CD4-positive, alpha-beta T cell (primary cell): ENCODE measurements around the gene EDN1. TPM values are rescaled to one million over a fixed set of nuclear protein-coding genes. Genes with fewer than 3 reads are reported as not detected.

Experiments
- ATAC-seq: fragments of 200-7000 bp; cut with Tn5 transposase; one replicate; pipeline ENCODE4 v1.10.0; 2022; ENCODE audit warnings: mild to moderate bottlenecking; ENCODE audit not compliant: poor library complexity
- CTCF ChIA-PET: fragments of 350-600 bp; sonication (Branson Sonifier 250); formaldehyde crosslinking; loops from one replicate; lab custom pipeline; 2021; ENCODE audit warnings: antibody characterized with exemption, inconsistent platforms; lab: Charles Lee
- POLR2A ChIA-PET: fragments of 350-600 bp; sonication (Branson Sonifier 250); formaldehyde crosslinking; loops from one replicate; lab custom pipeline; 2021; ENCODE audit warnings: antibody characterized with exemption, inconsistent platforms; lab: Charles Lee
- DNase-seq, 14 experiments: peaks; one replicate each; pipeline ENCODE4 v3.0.0-alpha.2; 2013 to 2020; ENCODE audit warnings: mixed read lengths in 2 of 14
- H3K27ac ChIP-seq, 2 donors: one replicate each; pipeline versions ENCODE4 v1.5.1 to v1.7.0; 2013; ENCODE audit warnings: low read length in 2 of 2, low read depth in 1 of 2, mild to moderate bottlenecking in 1 of 2
- H3K27me3 ChIP-seq, 2 experiments: 1 replicate in 1 of 2; 2 replicates in 1 of 2; pipeline versions ENCODE4 v1.6.1 to v1.7.0; 2013; ENCODE audit warnings: low read length in 2 of 2, control low read depth in 1 of 2, mild to moderate bottlenecking in 1 of 2, moderate library complexity in 1 of 2; ENCODE audit not compliant: insufficient read depth in 2 of 2, control insufficient read depth in 1 of 2
- H3K36me3 ChIP-seq: one replicate; pipeline ENCODE4 v1.6.1; 2013; ENCODE audit warnings: low read length, control low read depth; ENCODE audit not compliant: insufficient read depth
- H3K4me1 ChIP-seq: one replicate; pipeline ENCODE4 v1.6.1; 2013; ENCODE audit warnings: low read length, control low read depth; ENCODE audit not compliant: insufficient read depth
- H3K4me3 ChIP-seq: one replicate; pipeline ENCODE4 v1.5.1; 2013; ENCODE audit warnings: mild to moderate bottlenecking, low read length, moderate library complexity
- H3K9me3 ChIP-seq, 2 experiments: 1 replicate in 1 of 2; 2 replicates in 1 of 2; pipeline versions ENCODE4 v1.6.1 to v1.7.0; 2013; ENCODE audit warnings: low read length in 2 of 2, mild to moderate bottlenecking in 2 of 2, control low read depth in 1 of 2, moderate library complexity in 1 of 2; ENCODE audit not compliant: control insufficient read depth in 1 of 2, insufficient read depth in 1 of 2
- H3K27ac Mint-ChIP-seq: one replicate; pipeline ENCODE4 v1.8.0; 2020; ENCODE audit warnings: mixed read lengths
- H3K27me3 Mint-ChIP-seq: one replicate; pipeline ENCODE4 v1.8.0; 2021; ENCODE audit warnings: mixed read lengths
- H3K36me3 Mint-ChIP-seq: one replicate; pipeline ENCODE4 v1.8.0; 2021; ENCODE audit warnings: low read depth, mixed read lengths
- H3K4me1 Mint-ChIP-seq: one replicate; pipeline ENCODE4 v1.8.0; 2021; ENCODE audit warnings: low read depth, mixed read lengths
- H3K4me3 Mint-ChIP-seq: one replicate; pipeline ENCODE4 v1.8.0; 2020; ENCODE audit warnings: mild to moderate bottlenecking, mixed read lengths
- H3K9me3 Mint-ChIP-seq: one replicate; pipeline ENCODE4 v1.8.0; 2020; ENCODE audit warnings: mixed read lengths
- intact Hi-C, 2 experiments: fragments of 100-400 bp; cut with DNase I in 1 of 2; cut with micrococcal nuclease in 1 of 2; formaldehyde crosslinking; loops; one replicate each; pipeline versions ENCODE4 v1.15.1 to v1.9.0; 2023 to 2025; cut with DNase I, micrococcal nuclease
- total RNA-seq, 174 experiments: library from RNA in 2 of 174; stranded (reverse) in 2 of 174; gene quantifications; one replicate each; pipeline ENCODE4 v1.2.3 and lab custom pipeline; 2021 to 2026
- TF ChIP-seq, protein P1 (sequence below): fragments of 200-600 bp; IDR thresholded peaks from one replicate; pipeline ENCODE4 v1.8.0; 2022; ENCODE audit warnings: antibody characterized with exemption, mild to moderate bottlenecking

Gene EDN1
- total RNA-seq, 2 experiments from 2014 or later: 0.80 to 1.1 TPM

DNA sequence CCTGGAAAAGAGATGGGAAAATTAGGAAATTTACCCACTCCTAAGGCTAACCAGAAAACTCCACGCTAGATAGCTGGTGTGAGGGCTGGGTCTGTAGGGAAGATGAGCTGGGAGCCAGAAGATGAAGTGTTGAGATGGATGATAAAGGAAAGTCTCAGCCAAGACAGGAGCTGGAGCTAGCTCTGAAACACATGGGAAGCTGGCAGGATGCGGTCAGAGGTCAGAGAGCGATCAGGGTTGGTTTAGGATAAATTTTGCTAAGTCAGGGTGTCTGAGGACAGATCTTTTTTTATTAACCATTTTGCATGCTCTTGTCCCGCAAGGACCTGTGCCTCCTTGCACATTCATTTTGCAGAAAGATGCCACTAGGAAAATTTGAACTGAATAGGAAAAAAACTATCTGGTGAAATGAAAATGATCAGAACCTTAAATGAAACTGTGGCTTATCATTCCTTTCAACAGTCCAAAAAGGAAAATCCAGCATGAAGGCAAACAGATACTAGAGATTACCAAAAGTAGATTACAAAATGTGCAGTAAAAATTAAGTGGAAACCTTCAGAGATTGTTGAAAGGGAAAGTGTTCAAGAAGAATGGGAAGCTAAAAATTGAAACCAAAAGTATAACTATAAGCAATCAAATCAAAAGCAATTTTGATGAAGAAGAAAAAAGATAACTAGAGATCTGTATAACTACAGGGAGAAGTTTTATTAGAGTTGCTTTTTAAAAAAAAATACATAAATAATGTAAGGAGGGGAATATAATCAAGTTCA lies 10.7 kb upstream of the EDN1 start:
- ChIA-PET POLR2A (interaction anchor here (1.0 kb wide), 1 partner anchor 11 kb away, joined by 3 read pairs; the partner anchor contains the start of gene EDN1), CTCF (no interaction called here)
- Mint-ChIP-seq H3K27me3 (peaks cover 28% of the 10 kb centered on the region), H3K4me1 (peaks cover 7% of the 10 kb centered on the region), H3K36me3 (no peaks in the 10 kb centered on the region), H3K4me3 (no peak overlapping the region), H3K27ac (no peak overlapping the region), H3K9me3 (no peaks in the 10 kb centered on the region)
- Histone ChIP-seq H3K27me3 (no peaks in the 10 kb centered on the region), H3K9me3 (no peaks in the 10 kb centered on the region), H3K36me3 (no peaks in the 10 kb centered on the region), H3K27ac (no peak overlapping the region), H3K4me1 (no peaks in the 10 kb centered on the region), H3K4me3 (no peak overlapping the region)
- no peak for DNase-seq
- no peak for ATAC-seq
- TF ChIP-seq, protein P1, sequence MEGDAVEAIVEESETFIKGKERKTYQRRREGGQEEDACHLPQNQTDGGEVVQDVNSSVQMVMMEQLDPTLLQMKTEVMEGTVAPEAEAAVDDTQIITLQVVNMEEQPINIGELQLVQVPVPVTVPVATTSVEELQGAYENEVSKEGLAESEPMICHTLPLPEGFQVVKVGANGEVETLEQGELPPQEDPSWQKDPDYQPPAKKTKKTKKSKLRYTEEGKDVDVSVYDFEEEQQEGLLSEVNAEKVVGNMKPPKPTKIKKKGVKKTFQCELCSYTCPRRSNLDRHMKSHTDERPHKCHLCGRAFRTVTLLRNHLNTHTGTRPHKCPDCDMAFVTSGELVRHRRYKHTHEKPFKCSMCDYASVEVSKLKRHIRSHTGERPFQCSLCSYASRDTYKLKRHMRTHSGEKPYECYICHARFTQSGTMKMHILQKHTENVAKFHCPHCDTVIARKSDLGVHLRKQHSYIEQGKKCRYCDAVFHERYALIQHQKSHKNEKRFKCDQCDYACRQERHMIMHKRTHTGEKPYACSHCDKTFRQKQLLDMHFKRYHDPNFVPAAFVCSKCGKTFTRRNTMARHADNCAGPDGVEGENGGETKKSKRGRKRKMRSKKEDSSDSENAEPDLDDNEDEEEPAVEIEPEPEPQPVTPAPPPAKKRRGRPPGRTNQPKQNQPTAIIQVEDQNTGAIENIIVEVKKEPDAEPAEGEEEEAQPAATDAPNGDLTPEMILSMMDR: no peak
- intact Hi-C loops: no loop called here

DNA sequence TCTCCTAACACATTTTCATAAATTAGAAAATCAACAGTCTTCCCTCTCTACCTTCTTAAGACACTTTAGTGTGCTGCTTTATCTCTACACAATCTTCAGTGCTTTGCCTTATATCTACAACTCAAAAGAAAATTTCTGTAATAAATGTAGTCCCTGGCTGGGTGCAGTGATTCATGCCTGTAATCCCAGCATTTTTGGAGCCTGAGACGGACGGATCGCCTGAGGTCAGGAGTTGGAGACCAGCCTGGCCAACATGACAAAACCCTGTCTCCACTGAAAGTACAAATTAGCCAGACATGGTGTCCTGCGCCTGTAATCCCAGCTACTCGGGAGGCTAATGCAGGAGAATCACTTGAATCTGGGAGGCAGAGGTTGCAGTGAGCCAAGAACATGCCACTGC lies 9.7 kb upstream of the EDN1 start:
- CTCF ChIA-PET: no interaction called here
- intact Hi-C loops: no loop called here
- Histone ChIP-seq H3K27ac (no peak overlapping the region), H3K4me1 (no peaks in the 10 kb centered on the region), H3K36me3 (no peaks in the 10 kb centered on the region), H3K27me3 (no peaks in the 10 kb centered on the region), H3K4me3 (no peak overlapping the region), H3K9me3 (no peaks in the 10 kb centered on the region)
- POLR2A ChIA-PET: interaction anchor here (1.0 kb wide), 1 partner anchor 10 kb away, joined by 3 read pairs; the partner anchor contains the start of gene EDN1
- Mint-ChIP-seq H3K27me3 (peaks cover 28% of the 10 kb centered on the region), H3K4me1 (peaks cover 7% of the 10 kb centered on the region), H3K27ac (no peak overlapping the region), H3K4me3 (no peak overlapping the region), H3K9me3 (no peaks in the 10 kb centered on the region), H3K36me3 (no peaks in the 10 kb centered on the region)
- DNase-seq: no peak
- no peak for ATAC-seq
- TF ChIP-seq, protein P1: no peak

DNA sequence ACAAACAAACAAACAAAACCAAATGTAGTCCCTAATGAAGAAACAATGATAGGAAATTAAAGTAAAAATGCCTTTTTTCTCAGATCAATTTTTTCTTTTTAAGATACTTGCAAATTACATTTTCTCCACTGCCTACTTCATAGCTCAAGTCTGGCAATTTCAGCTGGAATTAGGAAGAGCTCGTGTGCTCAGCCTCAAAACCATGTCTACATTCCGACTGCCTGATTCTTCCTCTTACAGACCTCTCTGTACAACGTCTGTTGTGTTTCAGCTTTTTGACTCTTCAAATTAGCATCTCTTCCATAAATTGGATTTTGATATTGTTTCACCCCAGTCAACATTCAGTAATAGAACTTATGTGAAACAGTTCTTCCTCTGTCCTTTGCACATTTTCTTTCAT lies 9.3 kb upstream of the EDN1 start:
- no peaks in the 10 kb centered on the region for H3K27me3 ChIP-seq
- ChIA-PET CTCF (no interaction called here), POLR2A (interaction anchor here (1.0 kb wide), 1 partner anchor 9 kb away, joined by 3 read pairs; the partner anchor contains the start of gene EDN1)
- H3K27ac Mint-ChIP-seq: no peak overlapping the region
- no peaks in the 10 kb centered on the region for H3K9me3 ChIP-seq
- ATAC-seq (no peak), DNase-seq (no peak)
- H3K27me3 Mint-ChIP-seq: peaks cover 28% of the 10 kb centered on the region
- no peak overlapping the region for H3K4me3 Mint-ChIP-seq
- no peaks in the 10 kb centered on the region for H3K36me3 Mint-ChIP-seq
- H3K4me1 Mint-ChIP-seq: peaks cover 7% of the 10 kb centered on the region
- H3K9me3 Mint-ChIP-seq: no peaks in the 10 kb centered on the region
- intact Hi-C loops: no loop called here
- no peak overlapping the region for H3K4me3 ChIP-seq
- H3K4me1 ChIP-seq: no peaks in the 10 kb centered on the region
- no peaks in the 10 kb centered on the region for H3K36me3 ChIP-seq
- TF ChIP-seq, protein P1: no peak
- H3K27ac ChIP-seq: no peak overlapping the region
